ENCODE results near the gene ASXL1.

The ASXL1 gene

GRCh38 chr20:32395066-32395465 lies 36.9 kb downstream of the ASXL1 start:
- no peak for ATAC-seq

GRCh38 chr20:32396646-32397160 lies 38.6 kb downstream of the ASXL1 start:
- ATAC-seq, result no peak
- TF ChIP-seq OSR1 (CRISPR knock-in tag; IDR thresholded peaks at IDR 0.05), result no peak
- TF ChIP-seq GLIS3 (CRISPR knock-in tag; IDR thresholded peaks at IDR 0.05), result no peak
- TF ChIP-seq TOX (CRISPR knock-in tag; IDR thresholded peaks at IDR 0.05; ENCODE audit: borderline replicate concordance), result no peak
- TF ChIP-seq ZNF70 (CRISPR knock-in tag; IDR thresholded peaks at IDR 0.05), result no peak
- TF ChIP-seq PATZ1 (CRISPR knock-in tag; IDR thresholded peaks at IDR 0.05; ENCODE audit: borderline replicate concordance), result no peak
- no peak for TF ChIP-seq CSDC2 (CRISPR knock-in tag; IDR thresholded peaks at IDR 0.05)
- no peak for TF ChIP-seq ZFP3 (CRISPR knock-in tag; IDR thresholded peaks at IDR 0.05)
- no peak for TF ChIP-seq ZNF8 (CRISPR knock-in tag; IDR thresholded peaks at IDR 0.05)
- TF ChIP-seq ZNF565 (CRISPR knock-in tag; conservative IDR thresholded peaks at IDR 0.05; ENCODE audit: low read depth), result no peak
- TF ChIP-seq ISL1 (CRISPR knock-in tag; IDR thresholded peaks at IDR 0.05), result no peak
- TF ChIP-seq, protein P1, sequence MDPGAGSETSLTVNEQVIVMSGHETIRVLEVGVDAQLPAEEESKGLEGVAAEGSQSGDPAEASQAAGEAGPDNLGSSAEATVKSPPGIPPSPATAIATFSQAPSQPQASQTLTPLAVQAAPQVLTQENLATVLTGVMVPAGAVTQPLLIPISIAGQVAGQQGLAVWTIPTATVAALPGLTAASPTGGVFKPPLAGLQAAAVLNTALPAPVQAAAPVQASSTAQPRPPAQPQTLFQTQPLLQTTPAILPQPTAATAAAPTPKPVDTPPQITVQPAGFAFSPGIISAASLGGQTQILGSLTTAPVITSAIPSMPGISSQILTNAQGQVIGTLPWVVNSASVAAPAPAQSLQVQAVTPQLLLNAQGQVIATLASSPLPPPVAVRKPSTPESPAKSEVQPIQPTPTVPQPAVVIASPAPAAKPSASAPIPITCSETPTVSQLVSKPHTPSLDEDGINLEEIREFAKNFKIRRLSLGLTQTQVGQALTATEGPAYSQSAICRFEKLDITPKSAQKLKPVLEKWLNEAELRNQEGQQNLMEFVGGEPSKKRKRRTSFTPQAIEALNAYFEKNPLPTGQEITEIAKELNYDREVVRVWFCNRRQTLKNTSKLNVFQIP (CRISPR knock-in tag; IDR thresholded peaks at IDR 0.05; ENCODE audit: borderline replicate concordance, low read depth), result no peak
- no peak for TF ChIP-seq BACH2 (CRISPR knock-in tag; IDR thresholded peaks at IDR 0.05; ENCODE audit: borderline replicate concordance)
- no peak for TF ChIP-seq RARB (CRISPR knock-in tag; IDR thresholded peaks at IDR 0.05)
- no peak for TF ChIP-seq ZFP30 (CRISPR knock-in tag; IDR thresholded peaks at IDR 0.05)
- TF ChIP-seq, protein P2, sequence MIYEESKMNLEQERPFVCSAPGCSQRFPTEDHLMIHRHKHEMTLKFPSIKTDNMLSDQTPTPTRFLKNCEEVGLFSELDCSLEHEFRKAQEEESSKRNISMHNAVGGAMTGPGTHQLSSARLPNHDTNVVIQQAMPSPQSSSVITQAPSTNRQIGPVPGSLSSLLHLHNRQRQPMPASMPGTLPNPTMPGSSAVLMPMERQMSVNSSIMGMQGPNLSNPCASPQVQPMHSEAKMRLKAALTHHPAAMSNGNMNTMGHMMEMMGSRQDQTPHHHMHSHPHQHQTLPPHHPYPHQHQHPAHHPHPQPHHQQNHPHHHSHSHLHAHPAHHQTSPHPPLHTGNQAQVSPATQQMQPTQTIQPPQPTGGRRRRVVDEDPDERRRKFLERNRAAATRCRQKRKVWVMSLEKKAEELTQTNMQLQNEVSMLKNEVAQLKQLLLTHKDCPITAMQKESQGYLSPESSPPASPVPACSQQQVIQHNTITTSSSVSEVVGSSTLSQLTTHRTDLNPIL (CRISPR knock-in tag; IDR thresholded peaks at IDR 0.05; ENCODE audit: low read depth), result no peak
- TF ChIP-seq, protein P3, sequence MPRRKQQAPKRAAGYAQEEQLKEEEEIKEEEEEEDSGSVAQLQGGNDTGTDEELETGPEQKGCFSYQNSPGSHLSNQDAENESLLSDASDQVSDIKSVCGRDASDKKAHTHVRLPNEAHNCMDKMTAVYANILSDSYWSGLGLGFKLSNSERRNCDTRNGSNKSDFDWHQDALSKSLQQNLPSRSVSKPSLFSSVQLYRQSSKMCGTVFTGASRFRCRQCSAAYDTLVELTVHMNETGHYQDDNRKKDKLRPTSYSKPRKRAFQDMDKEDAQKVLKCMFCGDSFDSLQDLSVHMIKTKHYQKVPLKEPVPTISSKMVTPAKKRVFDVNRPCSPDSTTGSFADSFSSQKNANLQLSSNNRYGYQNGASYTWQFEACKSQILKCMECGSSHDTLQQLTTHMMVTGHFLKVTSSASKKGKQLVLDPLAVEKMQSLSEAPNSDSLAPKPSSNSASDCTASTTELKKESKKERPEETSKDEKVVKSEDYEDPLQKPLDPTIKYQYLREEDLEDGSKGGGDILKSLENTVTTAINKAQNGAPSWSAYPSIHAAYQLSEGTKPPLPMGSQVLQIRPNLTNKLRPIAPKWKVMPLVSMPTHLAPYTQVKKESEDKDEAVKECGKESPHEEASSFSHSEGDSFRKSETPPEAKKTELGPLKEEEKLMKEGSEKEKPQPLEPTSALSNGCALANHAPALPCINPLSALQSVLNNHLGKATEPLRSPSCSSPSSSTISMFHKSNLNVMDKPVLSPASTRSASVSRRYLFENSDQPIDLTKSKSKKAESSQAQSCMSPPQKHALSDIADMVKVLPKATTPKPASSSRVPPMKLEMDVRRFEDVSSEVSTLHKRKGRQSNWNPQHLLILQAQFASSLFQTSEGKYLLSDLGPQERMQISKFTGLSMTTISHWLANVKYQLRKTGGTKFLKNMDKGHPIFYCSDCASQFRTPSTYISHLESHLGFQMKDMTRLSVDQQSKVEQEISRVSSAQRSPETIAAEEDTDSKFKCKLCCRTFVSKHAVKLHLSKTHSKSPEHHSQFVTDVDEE (CRISPR knock-in tag; IDR thresholded peaks at IDR 0.05), result no peak
- TF ChIP-seq TCF4 (CRISPR knock-in tag; IDR thresholded peaks at IDR 0.05; ENCODE audit: borderline replicate concordance), result no peak

More at GRCh38 chr20:32395066-32395465, 36.9 kb downstream of the ASXL1 start:
- TF ChIP-seq ZNF565 (CRISPR knock-in tag; conservative IDR thresholded peaks at IDR 0.05; ENCODE audit: low read depth) (no peak), ZFP30 (CRISPR knock-in tag; IDR thresholded peaks at IDR 0.05) (no peak), ZFP3 (CRISPR knock-in tag; IDR thresholded peaks at IDR 0.05) (no peak), ZNF8 (CRISPR knock-in tag; IDR thresholded peaks at IDR 0.05) (no peak), ESRRG (CRISPR knock-in tag; IDR thresholded peaks at IDR 0.05) (no peak), TOX (CRISPR knock-in tag; IDR thresholded peaks at IDR 0.05; ENCODE audit: borderline replicate concordance) (no peak)

- no peak for ATAC-seq
- TF ChIP-seq OSR1 (CRISPR knock-in tag; IDR thresholded peaks at IDR 0.05) (no peak), CSRNP3 (CRISPR knock-in tag; IDR thresholded peaks at IDR 0.05) (no peak), TCF4 (CRISPR knock-in tag; IDR thresholded peaks at IDR 0.05; ENCODE audit: borderline replicate concordance) (no peak)
Measured at GRCh38 chr20:32397567-32398084, 39.5 kb downstream of the ASXL1 start.
